ENCODE data around the gene ADGRA3. TPM values are rescaled to one million over a fixed set of nuclear protein-coding genes. Genes with fewer than 3 reads are reported as not detected.

Gene ADGRA3
- total RNA-seq, 2 experiments from 2014 or later, result not detected

- BruUV-seq (replicated peaks), result no TSS peak
- H3K4me2 ChIP-seq (ENCODE audit: low read length), result no peak overlapping the region
- no peak overlapping the region for H3K4me3 ChIP-seq (ENCODE audit: low read depth, low read length, poor library complexity, severe bottlenecking)
- no peak overlapping the region for H3K27ac ChIP-seq (ENCODE audit: low read depth, low read length, poor library complexity, severe bottlenecking)
- CTCF ChIA-PET (ENCODE audit: unreplicated experiment), result no interaction called here
- no peaks in the 10 kb centered on the region for H3K9me2 ChIP-seq (ENCODE audit: insufficient read depth, low read length)
- H3K36me3 ChIP-seq (ENCODE audit: insufficient read depth, low read length), result no peaks in the 10 kb centered on the region
- H3K9me3 ChIP-seq (ENCODE audit: low read length), result no peaks in the 10 kb centered on the region
- no peak overlapping the region for H2AFZ ChIP-seq (ENCODE audit: low read length)
- H3K4me1 ChIP-seq (ENCODE audit: insufficient read depth, low read length, poor library complexity, severe bottlenecking), result no peaks in the 10 kb centered on the region
- TF ChIP-seq CTCF (conservative IDR thresholded peaks at IDR 0.05; ENCODE audit: low read length), result no peak
- TF ChIP-seq EZH2phosphoT487 (IDR thresholded peaks at IDR 0.05; ENCODE audit: borderline replicate concordance, low read depth, low read length), result no peak
- no peak for DNase-seq (ENCODE audit: low spot score)
- no peaks in the 10 kb centered on the region for H3K79me2 ChIP-seq (ENCODE audit: insufficient read depth, low read depth, low read length)
- intact Hi-C loops (cut with micrococcal nuclease; ENCODE audit: unreplicated experiment), result no loop called here
- H4K20me1 ChIP-seq (ENCODE audit: insufficient read depth, low read length), result no peaks in the 10 kb centered on the region
- POLR2A ChIA-PET, result no interaction called here
Observed at GRCh38 chr4:22534374-22534773, 18.5 kb upstream of the ADGRA3 start.

DNA sequence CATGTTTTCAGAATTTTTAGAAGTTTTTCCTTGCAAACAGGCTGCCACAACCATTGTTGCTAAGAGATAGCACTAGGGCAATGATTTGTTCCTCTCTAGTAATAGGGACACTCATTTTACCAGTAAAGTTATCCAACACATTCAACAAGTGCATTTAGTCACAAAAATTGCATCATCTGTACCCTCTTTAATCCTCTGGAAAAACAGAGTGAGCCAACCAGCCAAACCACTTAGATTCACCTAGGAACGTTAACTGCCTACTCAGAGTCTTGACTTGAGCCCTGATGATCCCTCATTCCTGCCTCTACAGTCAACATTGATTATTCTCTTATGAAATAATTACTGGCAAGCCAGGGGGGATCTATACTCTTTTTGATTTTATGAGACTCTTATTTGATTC is 17.0 kb upstream of the ADGRA3 start:
- Histone ChIP-seq H2AFZ (ENCODE audit: low read length) (no peak overlapping the region), H4K20me1 (ENCODE audit: insufficient read depth, low read length) (no peaks in the 10 kb centered on the region), H3K36me3 (ENCODE audit: insufficient read depth, low read length) (no peaks in the 10 kb centered on the region), H3K9me3 (ENCODE audit: low read length) (no peaks in the 10 kb centered on the region), H3K4me2 (ENCODE audit: low read length) (no peak overlapping the region), H3K4me3 (ENCODE audit: low read depth, low read length, poor library complexity, severe bottlenecking) (no peak overlapping the region), H3K27ac (ENCODE audit: low read depth, low read length, poor library complexity, severe bottlenecking) (no peak overlapping the region), H3K79me2 (ENCODE audit: insufficient read depth, low read depth, low read length) (no peaks in the 10 kb centered on the region), H3K9me2 (ENCODE audit: insufficient read depth, low read length) (no peaks in the 10 kb centered on the region), H3K4me1 (ENCODE audit: insufficient read depth, low read length, poor library complexity, severe bottlenecking) (no peaks in the 10 kb centered on the region)
- no peak for TF ChIP-seq CTCF (conservative IDR thresholded peaks at IDR 0.05; ENCODE audit: low read length)
- no peak for TF ChIP-seq EZH2phosphoT487 (IDR thresholded peaks at IDR 0.05; ENCODE audit: borderline replicate concordance, low read depth, low read length)
- POLR2A ChIA-PET, result no interaction called here
- BruUV-seq (replicated peaks), result no TSS peak
- CTCF ChIA-PET (ENCODE audit: unreplicated experiment), result no interaction called here
- no peak for DNase-seq (ENCODE audit: low spot score)
- intact Hi-C loops (cut with micrococcal nuclease; ENCODE audit: unreplicated experiment), result no loop called here

DNA sequence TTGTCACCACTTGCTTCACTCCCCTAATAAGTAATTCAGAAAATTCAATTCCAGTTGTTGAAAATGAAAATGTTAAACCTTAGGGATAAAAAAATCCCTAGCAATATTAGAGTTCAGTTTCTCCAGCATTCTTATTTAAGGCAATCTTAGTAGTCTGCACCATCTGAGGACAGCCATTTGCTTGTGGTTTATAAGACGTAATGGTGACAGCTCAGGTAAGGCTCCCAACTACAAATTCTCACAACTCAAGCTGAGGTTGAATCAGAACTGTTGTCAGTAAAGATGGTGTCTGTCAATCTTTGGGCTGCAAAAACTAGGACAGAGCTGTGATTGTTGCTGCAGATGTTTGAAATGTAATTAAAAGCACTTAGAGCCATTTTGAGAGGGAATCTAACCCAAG is 16.3 kb upstream of the ADGRA3 start:
- POLR2A ChIA-PET, result no interaction called here
- no peaks in the 10 kb centered on the region for H4K20me1 ChIP-seq (ENCODE audit: insufficient read depth, low read length)
- H3K4me3 ChIP-seq (ENCODE audit: low read depth, low read length, poor library complexity, severe bottlenecking), result no peak overlapping the region
- no peaks in the 10 kb centered on the region for H3K36me3 ChIP-seq (ENCODE audit: insufficient read depth, low read length)
- no peaks in the 10 kb centered on the region for H3K9me3 ChIP-seq (ENCODE audit: low read length)
- H3K79me2 ChIP-seq (ENCODE audit: insufficient read depth, low read depth, low read length), result no peaks in the 10 kb centered on the region
- intact Hi-C loops (cut with micrococcal nuclease; ENCODE audit: unreplicated experiment), result no loop called here
- H3K9me2 ChIP-seq (ENCODE audit: insufficient read depth, low read length), result no peaks in the 10 kb centered on the region
- no peak for TF ChIP-seq EZH2phosphoT487 (IDR thresholded peaks at IDR 0.05; ENCODE audit: borderline replicate concordance, low read depth, low read length)
- TF ChIP-seq CTCF (conservative IDR thresholded peaks at IDR 0.05; ENCODE audit: low read length), result no peak
- H2AFZ ChIP-seq (ENCODE audit: low read length), result no peak overlapping the region
- H3K4me2 ChIP-seq (ENCODE audit: low read length), result no peak overlapping the region
- no peak for DNase-seq (ENCODE audit: low spot score)
- H3K4me1 ChIP-seq (ENCODE audit: insufficient read depth, low read length, poor library complexity, severe bottlenecking), result no peaks in the 10 kb centered on the region
- H3K27ac ChIP-seq (ENCODE audit: low read depth, low read length, poor library complexity, severe bottlenecking), result no peak overlapping the region
- no TSS peak for BruUV-seq (replicated peaks)
- CTCF ChIA-PET (ENCODE audit: unreplicated experiment), result no interaction called here

Data from OCI-LY7 (cell line).